Smooth muscle cell (in vitro differentiated cells): ENCODE results near the gene MAP4. TPM values are rescaled to one million over a fixed set of nuclear protein-coding genes. Genes with fewer than 3 reads are reported as not detected.

Experiments used
- DNase-seq: peaks from one replicate; lab custom pipeline; 2025; ENCODE audit not compliant: unreplicated experiment; lab: John Stamatoyannopoulos, UW
- H2AFZ ChIP-seq: fragments of 200-600 bp; sonication (generic); 2 replicates; pipeline ENCODE4 v1.6.0; 2016; ENCODE audit warnings: antibody characterized with exemption, low read depth, mild to moderate bottlenecking
- H3F3A ChIP-seq: fragments of 200-600 bp; sonication (generic); 2 replicates; pipeline ENCODE4 v1.6.0; 2017; ENCODE audit warnings: antibody characterized with exemption, low read depth
- H3K27ac ChIP-seq: fragments of 200-600 bp; sonication (generic); 2 replicates; pipeline ENCODE4 v1.5.1; 2016; ENCODE audit warnings: low read depth, mild to moderate bottlenecking
- H3K27me3 ChIP-seq: fragments of 200-600 bp; sonication (generic); 2 replicates; pipeline ENCODE4 v1.6.1; 2016; ENCODE audit warnings: low read depth, mild to moderate bottlenecking
- H3K36me3 ChIP-seq: fragments of 200-600 bp; sonication (generic); 2 replicates; pipeline ENCODE4 v1.5.1; 2016; ENCODE audit warnings: low read depth
- H3K4me1 ChIP-seq: fragments of 200-600 bp; sonication (generic); 2 replicates; pipeline ENCODE4 v1.5.1; 2016; ENCODE audit warnings: low read depth
- H3K4me2 ChIP-seq: fragments of 200-600 bp; sonication (generic); 2 replicates; pipeline ENCODE4 v1.6.0; 2016; ENCODE audit warnings: mild to moderate bottlenecking
- H3K4me3 ChIP-seq: fragments of 200-600 bp; sonication (generic); 2 replicates; pipeline ENCODE4 v1.5.1; 2016; ENCODE audit warnings: mild to moderate bottlenecking
- H3K79me2 ChIP-seq: fragments of 200-600 bp; sonication (generic); 2 replicates; pipeline ENCODE4 v1.6.0; 2016; ENCODE audit warnings: low read depth, mild to moderate bottlenecking
- H3K9ac ChIP-seq: fragments of 200-600 bp; sonication (generic); 2 replicates; pipeline ENCODE4 v1.6.0; 2016; ENCODE audit warnings: low read depth
- H3K9me3 ChIP-seq: fragments of 200-600 bp; sonication (generic); replicated peaks from 2 replicates; pipeline ENCODE4 v1.5.1; 2016; ENCODE audit warnings: low read depth
- H4K20me1 ChIP-seq: fragments of 200-600 bp; sonication (generic); 2 replicates; pipeline ENCODE4 v1.6.0; 2016; ENCODE audit warnings: low read depth
- WGBS: methylation state at CpG from one replicate; pipeline ENCODE4 v1.1.7; 2016; ENCODE audit warnings: low lambda C conversion rate; 5-methylcytosine and 5-hydroxymethylcytosine counted together
- microRNA counts: library from miRNA; unstranded; fragments of <30 nt; microRNA quantifications from one replicate; lab custom pipeline; 2016
- microRNA-seq: library from miRNA; unstranded; fragments of <30 nt; microRNA quantifications from one replicate; pipeline ENCODE4, GENCODE V29; 2016; ENCODE audit warnings: borderline number of aligned reads
- polyA plus RNA-seq: library from polyadenylated mRNA; unstranded; fragments of >200 nt; fragmentation: Nextera tagmentation; extraction: Ambion mirVana; gene quantifications from 2 replicates; pipeline ENCODE4 v1.2.1, GENCODE V29; 2016
- small RNA-seq: library from RNA; depleted of rRNA; stranded (forward); fragments of <200 nt; gene quantifications from one replicate; pipeline ENCODE3, GENCODE V24; 2014
- total RNA-seq: library from RNA; depleted of rRNA; stranded (reverse); fragments of >200 nt; gene quantifications from 2 replicates; pipeline ENCODE4 v1.2.3, GENCODE V29; 2014
- TF ChIP-seq, protein P1 (sequence below): fragments of 200-600 bp; sonication (generic); IDR thresholded peaks from 2 replicates; pipeline ENCODE4 v1.5.1; 2017; ENCODE audit warnings: borderline replicate concordance, mild to moderate bottlenecking, antibody characterized with exemption; ENCODE audit not compliant: insufficient read depth, poor library complexity, severe bottlenecking

Gene MAP4
- total and polyA plus RNA-seq, 2 experiments from 2014 or later = 114 to 166 TPM

DNA sequence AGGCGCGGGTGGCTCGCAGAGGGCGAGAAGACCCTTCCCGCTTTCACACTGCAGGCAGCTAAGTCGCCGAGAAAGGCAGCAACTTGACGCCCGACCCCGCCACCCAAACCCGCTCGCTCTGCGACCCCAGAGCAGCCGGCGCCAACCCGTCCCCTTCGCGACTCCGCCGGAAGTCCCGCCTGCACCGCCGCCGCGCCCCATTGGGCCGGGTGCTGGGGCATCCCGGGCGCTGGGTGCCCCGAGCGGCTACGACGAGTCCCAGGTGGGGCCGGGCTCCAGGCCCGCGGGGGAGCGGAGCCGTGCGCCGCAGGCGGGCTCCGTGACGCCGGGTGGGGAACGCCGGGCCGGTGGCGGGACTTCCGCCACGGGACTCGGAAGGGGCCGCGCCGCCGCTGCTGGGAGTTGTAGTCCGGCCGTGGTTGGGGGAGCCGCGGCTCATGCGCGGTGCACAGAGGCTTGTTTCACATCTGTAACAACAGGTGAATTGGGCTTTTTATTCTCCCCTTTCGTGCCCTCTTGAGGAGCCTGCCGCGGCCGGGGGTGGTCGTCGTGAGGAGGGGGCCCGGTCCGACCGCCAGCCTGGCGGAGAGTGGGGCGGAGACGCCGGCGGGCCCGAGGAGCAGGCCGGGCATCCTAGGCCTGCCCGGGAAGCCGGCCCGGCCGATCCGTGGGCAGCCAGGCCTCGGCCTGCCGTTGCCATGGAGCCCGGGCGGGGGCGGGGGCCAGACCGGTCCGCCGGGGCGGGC is 213.3 kb downstream of the MAP4 start, which contains the start of gene DHX30:
Gene DHX30, plus strand, starts transcription at position 405 of the 746 bp plus-strand sequence. CDS start 7,546 bp downstream, outside the sequence.
- H3K36me3 ChIP-seq = no peaks in the 10 kb centered on the region

More for the DNA sequence above, 213.3 kb downstream of the MAP4 start, which contains the start of gene DHX30:
- Histone ChIP-seq H3K4me3 (peak within 1 kb of the TSS; percentile 94), H3K79me2 (peaks cover 12% of the 10 kb centered on the region), H2AFZ (peak within 1 kb of the TSS; percentile 88), H3F3A (peaks cover 5% of the 10 kb centered on the region), H3K9ac (peak within 1 kb of the TSS; percentile 79), H3K27ac (peak within 1 kb of the TSS; percentile 89), H3K9me3 (no peaks in the 10 kb centered on the region), H3K4me1 (peaks cover 11% of the 10 kb centered on the region), H3K4me2 (peak within 1 kb of the TSS; percentile 91), H4K20me1 (no peaks in the 10 kb centered on the region), H3K27me3 (no peaks in the 10 kb centered on the region)
- WGBS = under 1% methylated on average over 83 of the region's 90 CpGs
- TF ChIP-seq, protein P1, sequence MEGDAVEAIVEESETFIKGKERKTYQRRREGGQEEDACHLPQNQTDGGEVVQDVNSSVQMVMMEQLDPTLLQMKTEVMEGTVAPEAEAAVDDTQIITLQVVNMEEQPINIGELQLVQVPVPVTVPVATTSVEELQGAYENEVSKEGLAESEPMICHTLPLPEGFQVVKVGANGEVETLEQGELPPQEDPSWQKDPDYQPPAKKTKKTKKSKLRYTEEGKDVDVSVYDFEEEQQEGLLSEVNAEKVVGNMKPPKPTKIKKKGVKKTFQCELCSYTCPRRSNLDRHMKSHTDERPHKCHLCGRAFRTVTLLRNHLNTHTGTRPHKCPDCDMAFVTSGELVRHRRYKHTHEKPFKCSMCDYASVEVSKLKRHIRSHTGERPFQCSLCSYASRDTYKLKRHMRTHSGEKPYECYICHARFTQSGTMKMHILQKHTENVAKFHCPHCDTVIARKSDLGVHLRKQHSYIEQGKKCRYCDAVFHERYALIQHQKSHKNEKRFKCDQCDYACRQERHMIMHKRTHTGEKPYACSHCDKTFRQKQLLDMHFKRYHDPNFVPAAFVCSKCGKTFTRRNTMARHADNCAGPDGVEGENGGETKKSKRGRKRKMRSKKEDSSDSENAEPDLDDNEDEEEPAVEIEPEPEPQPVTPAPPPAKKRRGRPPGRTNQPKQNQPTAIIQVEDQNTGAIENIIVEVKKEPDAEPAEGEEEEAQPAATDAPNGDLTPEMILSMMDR = no peak
- DNase-seq = peak; percentile 90

MicroRNAs encoded within 50 kb of the gene (microRNA counts, 767-probe panel; counts per million panel counts)
- 183 counts per million for microRNA hsa-miR-1226-3p (lab: Ali Mortazavi, UCI)

Small RNAs within 50 kb of the gene (microRNA-seq; reads per million reads assigned to microRNA genes)
- gene MIR1226 = 290 reads per million, percentile 69 among the genes with 10 or more reads in this experiment

Small RNAs within 50 kb of the gene (small RNA-seq; reads per million reads assigned to genes)
- gene AC124916.2 = 0.45 reads per million, percentile 15 among the genes with 10 or more reads in this experiment
- 0.37 reads per million, percentile 11 among the genes with 10 or more reads in this experiment for gene MIR1226
- gene RF00019 = not detected
- not detected for gene RF02271

Other genes starting within 250 kb of the MAP4 start
- gene SMARCC1, start 234.5 kb downstream of the MAP4 start, total RNA-seq = 40.5 and 46.2 TPM in 2 replicates
- 45.2 and 50.3 TPM in 2 replicates for gene SMARCC1, start 234.5 kb downstream of the MAP4 start, polyA plus RNA-seq
- 35.9 and 36.3 TPM in 2 replicates for gene DHX30, start 213.3 kb downstream of the MAP4 start, total RNA-seq
- gene DHX30, start 213.3 kb downstream of the MAP4 start, polyA plus RNA-seq = 45.4 and 51.6 TPM in 2 replicates
- gene CDC25A, start 172.0 kb upstream of the MAP4 start, total RNA-seq = 2.5 and 4.9 TPM in 2 replicates
- gene CDC25A, start 172.0 kb upstream of the MAP4 start, polyA plus RNA-seq = 4.2 and 4.7 TPM in 2 replicates
- gene CAMP, start 207.1 kb upstream of the MAP4 start, total RNA-seq = not detected in 2 replicates
- gene CAMP, start 207.1 kb upstream of the MAP4 start, polyA plus RNA-seq = not detected in 2 replicates
- 1.4 and 2.7 TPM in 2 replicates for gene ZNF589, start 224.7 kb upstream of the MAP4 start, total RNA-seq
- gene ZNF589, start 224.7 kb upstream of the MAP4 start, polyA plus RNA-seq = 1.6 and 3.3 TPM in 2 replicates